GM21526 (cell line): ENCODE results near the gene FAM171A1.
"Not testable (repeated sequence)": the region's sequence is repeated elsewhere in the genome, so short reads cannot be mapped to it uniquely, and the experiment has no call there.

Experiments
- ATAC-seq: cut with Tn5 transposase; IDR thresholded peaks from one replicate; pipeline ENCODE4 v1.9.1; 2021; ENCODE audit warnings: moderate library complexity; ENCODE audit not compliant: unreplicated experiment, low FRiP score

The FAM171A1 gene

DNA sequence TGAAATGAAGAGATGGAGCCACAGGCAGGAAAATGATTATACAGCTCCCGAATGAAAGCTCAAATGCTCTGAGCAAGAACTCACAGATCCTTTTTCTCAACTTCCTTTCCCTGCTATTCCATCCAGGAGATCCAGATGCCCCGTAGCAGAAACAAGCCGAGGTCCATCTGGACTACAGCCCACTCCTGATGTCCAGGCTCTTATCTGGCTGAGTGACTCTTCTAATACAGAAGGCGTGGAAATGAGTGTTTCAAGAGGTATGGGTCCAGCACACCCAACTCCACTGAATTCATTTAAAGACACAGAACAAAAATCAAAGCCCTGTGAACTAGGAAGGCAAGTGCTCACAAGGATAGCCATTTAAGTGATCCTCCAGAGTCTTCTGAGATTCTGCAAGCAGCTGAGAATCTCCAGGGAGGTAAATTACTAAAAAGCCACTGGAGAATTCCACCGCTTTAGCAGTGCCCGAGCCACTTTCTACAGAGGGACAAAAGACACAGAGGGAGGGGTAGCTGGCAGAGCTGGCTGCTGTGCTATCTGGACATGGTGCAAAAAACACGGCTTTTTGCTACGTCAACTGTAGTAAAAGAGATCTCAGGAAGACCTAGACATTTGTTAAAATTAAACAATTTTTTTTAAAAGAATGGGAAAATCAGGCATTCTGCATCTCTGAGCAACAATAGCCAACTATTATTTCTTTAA is 24.5 kb downstream of the FAM171A1 start:
- no peak for ATAC-seq

DNA sequence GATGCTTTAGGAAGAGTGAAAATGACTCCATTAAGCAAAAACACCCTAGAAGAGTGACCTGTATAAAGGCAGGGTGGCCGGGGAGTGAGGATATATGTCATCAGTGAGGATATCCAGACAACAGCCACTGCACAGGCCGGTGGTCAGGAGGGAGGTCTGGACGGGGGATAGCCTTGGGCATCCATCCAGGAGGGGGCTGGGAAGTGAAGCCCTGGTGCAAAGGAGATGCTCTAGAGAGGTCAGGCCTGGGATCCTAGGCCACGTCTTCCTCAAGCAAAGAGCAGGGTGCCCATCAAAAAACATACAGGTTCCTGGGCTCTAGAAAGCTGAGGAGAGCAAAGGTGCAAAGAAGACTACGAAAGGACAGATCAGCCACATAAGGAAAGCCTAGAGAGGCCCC is 25.6 kb downstream of the FAM171A1 start:
- ATAC-seq = no peak

DNA sequence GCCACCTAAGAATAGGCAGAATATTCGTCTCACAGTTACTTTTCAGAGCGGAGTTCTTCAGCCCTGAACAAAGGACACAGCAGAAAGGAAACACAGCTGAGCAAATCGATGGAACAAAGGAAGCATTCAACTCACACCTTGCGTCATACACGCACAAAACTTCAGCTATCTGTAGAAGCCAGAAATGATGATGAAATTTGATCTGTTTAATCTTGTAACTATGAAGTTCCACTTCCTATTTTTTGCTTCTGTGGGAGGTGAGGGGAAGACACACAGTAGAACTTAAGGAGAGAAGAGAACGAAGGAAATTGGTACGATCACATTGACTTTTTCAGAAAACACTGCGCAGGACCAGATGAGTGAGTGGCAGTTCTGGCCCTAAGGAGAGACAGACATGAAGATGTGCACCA is 26.2 kb downstream of the FAM171A1 start:
- no peak for ATAC-seq

DNA sequence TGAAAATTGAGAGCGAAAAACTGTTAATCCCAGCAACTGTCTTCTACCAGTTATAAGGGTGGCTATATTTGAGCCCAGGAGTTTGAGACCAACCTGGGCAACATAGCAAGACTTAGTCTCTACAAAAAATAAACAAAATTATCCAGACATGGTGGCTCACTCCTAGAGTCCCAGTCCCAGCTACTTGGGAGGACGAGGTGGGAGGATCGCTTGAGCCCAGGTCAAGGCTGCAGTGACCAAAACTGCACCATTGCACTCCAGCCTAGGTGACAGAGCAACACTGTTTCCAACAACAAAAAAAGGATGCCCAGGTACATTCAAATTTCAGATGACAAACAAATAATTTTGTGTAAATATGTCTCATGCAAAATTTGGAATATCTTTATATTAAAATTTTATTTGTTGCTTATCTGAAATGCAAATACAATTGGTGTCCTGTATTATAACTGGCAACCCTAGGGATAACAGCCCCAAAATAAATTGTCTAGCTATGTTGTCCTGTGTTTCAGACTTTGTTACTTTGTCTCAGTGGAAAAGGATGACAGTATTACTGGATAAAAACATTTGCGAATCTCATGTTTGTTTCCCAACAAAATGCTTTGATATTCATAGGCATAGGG is 26.7 kb downstream of the FAM171A1 start:
- no peak for ATAC-seq

DNA sequence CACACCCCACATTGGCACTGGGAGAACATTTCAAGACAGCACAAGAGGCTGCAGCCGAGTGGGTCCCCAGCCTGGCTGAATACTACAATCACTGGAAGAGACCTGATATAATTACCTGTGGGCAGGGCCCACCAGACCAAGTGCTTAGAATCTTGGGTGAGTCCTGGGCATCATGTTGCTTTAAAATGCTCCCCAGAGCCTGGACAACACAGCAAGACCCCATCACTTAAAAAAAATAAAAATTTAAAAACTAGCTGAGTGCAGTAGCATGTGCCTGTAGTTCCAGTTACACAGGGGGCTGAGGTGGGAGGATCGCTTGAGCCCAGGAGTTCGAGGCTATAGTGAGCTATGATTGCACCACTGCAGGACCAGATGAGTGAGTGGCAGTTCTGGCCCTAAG is 28.1 kb downstream of the FAM171A1 start:
- ATAC-seq = no peak

DNA sequence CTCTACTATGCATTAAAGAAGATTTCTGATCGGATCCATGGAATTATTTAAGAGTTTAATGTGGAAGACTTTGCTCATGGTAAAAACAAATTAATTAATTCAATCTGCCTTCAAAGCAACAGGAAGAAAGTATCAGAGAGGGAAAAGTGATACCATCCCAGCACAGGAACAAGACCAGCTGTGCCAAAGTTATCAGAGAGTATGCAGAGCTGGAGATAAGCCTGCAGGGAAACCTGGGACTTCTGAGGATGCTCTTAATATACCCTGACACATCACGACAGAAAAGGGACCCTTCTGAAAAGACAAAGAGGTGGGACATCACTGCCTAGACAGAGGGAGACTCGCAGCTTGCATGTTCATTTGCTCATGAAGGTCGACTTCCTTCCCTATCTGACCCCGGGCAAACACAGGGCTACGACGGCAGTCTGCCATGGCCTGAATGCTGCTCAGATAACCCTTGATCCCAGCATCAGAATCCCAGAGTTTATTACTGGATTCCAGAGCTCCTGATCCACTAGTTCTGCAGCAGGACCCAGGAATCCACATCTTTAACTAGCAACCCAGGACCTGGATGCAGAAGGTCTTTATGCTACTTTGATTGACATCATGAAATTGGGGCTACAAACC is 29.5 kb downstream of the FAM171A1 start:
- ATAC-seq = no peak

DNA sequence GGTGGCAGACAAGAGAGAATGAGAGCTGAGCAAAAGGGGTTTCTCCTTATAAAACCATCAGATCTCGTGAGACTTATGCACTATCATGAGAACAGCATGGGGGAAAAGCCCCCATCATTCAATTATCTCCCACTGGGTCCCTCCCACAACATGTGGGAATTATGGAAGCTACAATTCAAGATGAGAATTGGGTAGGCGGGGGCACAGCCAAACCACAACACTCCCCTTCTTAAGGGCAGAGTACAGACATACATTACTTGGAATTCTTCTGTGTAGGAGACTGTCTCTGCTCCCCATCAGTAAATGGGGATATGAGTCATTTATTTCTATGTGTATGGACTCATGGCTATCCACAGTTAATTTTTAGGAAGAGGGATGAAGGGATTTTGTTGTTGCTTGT is 31.2 kb downstream of the FAM171A1 start:
- no peak for ATAC-seq

DNA sequence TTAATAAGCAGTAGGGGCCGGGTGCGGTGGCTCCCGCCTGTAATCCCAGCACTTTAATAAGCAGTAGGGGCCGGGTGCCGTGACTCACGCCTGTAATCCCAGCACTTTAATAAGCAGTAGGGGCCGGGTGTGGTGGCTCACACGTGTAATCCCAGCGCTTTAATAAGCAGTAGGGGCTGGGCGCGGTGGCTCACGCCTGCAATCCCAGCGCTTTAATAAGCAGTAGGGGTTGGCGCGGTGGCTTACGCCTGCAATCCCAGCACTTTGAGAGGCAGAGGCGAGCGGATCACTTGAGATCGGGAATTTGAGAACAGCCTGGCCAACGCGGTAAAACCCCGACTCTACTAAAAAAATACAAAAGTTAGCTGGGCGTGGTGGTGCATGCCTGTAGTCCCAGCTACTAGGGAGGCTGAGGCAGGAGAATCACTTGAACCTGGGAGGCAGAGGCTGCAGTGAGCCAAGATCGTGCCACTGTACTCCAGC is 33.6 kb downstream of the FAM171A1 start:
- ATAC-seq = not testable (repeated sequence)

DNA sequence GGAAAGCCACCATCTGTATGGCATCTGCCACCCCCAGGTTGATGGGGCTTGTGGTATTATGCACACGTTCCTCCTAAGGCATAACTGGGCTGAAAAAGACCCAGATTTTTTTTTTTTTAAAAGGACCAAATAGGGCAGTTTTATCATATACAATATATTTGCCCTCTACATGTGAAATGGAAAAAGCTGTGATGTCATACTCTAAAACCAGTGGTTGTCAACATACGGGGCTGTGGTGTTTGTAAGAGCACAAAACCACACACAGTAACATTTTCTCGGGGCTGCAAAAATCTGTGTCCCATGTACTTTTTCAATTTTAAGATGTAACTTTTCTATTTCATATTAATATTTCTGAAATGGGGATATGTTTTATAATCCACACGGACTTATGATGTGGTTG is 34.9 kb downstream of the FAM171A1 start:
- no peak for ATAC-seq

DNA sequence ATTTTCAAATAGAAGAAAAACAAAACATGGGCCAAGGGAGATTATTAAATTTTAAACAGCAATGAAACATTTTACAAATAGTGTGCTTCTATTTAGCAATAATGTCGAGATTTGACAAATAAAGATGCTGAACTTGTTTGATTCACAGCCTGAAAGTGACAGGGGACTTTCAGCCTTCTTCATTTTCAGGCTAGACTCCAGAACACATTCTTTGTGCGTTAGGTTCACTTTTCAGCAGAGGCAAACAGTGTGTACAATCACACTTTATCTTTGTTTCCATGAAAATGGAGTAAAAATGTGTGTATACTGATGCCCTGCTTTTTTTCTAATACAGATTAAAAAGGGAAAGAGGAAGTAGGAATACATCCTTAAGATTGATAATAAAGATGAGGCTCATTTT is 35.6 kb downstream of the FAM171A1 start:
- no peak for ATAC-seq

DNA sequence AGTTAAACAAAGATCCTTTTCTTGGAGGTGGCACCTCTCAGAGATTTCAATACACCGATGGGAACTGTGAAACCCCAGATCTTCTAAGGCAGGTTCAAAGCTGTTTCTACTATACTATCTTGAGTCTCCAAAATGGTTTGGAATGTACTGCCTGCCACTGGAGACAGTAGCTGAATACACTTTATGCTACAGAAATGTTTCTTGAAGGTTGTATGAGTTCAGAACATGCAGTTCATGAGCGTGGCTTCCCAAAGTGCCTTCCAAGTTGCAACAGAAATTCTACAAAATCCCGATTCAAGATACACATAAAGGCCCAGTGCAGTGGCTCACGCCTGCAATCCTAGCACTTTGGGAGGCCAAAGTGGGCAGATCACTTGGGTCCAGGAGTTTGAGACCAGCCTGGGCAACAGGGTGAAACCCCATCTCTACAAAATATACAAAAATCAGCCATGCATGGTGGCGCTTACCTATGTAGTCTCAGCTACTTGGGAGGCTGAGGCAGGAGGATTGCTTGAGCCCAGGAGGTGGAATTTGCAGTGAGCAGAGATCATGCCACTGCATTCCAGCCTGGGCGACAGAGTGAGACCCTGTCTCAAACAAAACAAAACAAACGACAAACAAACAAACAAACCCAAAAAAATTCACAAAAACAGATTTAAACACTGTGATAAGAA is 36.3 kb downstream of the FAM171A1 start:
- ATAC-seq = no peak

DNA sequence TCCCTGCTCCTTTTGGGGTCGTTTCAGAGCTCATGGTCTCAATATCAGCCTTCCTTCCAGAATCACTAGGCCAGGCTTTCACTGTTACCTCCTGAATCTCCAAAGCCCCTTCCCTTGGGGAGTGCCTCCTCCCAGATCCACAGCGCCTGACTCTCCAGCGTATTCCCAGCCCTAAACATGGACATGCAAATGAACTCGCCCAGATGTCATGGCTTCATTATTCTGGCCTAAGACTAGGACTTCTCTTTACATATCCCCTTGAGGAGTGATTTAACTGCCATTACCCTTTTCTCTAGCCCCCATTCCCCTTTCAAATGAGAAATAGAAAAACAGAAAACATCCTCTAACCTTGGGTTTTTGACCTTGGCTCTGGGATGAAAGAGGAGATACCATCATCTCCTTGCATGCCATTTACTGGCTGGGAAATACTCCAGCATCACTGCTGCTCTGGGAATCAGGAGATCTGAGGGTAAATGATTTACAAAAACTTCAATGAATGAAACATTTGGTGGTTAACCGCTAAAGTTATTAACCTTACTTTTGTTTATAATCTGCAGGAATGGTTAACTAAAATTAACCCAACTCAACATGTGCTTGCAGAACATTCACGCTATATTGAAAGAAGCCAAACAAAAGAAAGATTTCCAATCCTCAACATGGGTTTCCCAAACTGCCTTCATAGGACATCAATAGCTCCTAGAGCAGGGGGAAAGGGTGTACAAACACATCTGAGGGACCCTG is 37.0 kb downstream of the FAM171A1 start:
- ATAC-seq = no peak

DNA sequence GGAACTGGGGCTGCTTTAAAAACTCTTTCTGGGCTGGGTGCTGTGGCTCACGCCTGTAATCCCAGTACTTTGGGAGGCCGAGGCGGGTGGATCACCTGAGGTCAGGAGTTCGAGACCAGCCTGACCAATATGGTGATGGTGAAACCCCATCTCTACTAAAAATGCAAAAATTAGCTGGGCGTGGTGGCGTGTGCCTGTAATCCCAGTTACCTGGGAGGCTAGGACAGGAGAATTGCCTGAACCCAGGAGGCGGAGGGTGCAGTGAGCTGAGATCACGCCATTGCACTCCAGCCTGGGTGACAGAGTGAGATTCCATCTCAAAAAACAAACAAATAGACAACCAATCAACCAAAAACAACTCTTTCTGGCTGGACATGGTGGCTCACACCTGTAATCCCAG is 37.9 kb downstream of the FAM171A1 start:
- not testable (repeated sequence) for ATAC-seq

DNA sequence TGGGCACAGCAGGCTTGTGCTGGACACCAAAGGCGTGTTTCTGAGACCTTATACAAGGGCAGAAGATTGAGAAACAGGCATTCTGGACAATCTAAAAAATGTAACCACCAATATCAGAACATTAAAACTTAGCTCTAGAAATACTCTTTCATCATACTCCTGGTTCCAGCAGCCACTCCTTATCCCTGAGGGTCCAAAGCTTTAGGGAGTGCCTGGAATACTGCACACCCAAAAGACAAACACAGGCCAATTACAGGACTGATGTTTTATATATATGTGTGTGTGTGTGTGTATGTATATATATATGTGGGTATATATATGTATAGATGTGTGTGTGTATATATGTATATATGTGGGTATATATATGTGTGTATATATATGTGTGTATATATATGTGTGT is 39.6 kb downstream of the FAM171A1 start:
- no peak for ATAC-seq

DNA sequence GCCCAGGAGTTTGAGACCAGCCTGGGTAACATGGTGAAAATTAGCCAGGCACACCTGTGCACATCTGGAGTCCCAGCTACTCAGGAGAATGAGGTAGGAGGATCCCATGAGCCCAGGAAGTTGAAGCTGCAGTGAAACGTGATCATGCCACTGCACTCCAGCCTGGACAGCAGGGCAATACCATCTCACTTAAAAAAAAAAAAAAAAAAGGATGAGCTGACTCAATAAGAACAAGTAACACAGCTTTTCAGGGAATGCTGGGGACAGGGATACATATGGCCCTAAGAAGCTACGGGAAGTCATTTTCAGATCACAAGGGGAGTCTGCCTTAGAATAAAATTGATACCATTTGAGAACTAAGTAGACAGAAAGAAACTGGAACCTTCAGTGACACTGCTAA is 41.7 kb downstream of the FAM171A1 start:
- ATAC-seq = no peak

DNA sequence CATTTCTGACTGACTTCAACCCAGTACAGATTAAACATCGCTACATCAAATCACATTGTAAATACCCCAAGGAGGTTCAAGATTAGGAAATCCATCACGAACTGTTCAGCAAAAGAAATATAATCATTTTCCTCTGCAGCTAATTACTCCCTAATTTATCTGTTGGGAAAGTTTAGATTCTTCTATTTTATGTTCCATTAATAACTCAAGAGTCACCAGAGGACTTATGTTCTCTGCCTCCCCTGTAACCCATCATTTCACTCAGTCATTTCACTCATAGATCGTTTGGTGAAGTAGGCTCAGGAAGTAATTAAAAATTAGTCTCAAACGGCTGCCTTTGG is 45.2 kb downstream of the FAM171A1 start:
- no peak for ATAC-seq

DNA sequence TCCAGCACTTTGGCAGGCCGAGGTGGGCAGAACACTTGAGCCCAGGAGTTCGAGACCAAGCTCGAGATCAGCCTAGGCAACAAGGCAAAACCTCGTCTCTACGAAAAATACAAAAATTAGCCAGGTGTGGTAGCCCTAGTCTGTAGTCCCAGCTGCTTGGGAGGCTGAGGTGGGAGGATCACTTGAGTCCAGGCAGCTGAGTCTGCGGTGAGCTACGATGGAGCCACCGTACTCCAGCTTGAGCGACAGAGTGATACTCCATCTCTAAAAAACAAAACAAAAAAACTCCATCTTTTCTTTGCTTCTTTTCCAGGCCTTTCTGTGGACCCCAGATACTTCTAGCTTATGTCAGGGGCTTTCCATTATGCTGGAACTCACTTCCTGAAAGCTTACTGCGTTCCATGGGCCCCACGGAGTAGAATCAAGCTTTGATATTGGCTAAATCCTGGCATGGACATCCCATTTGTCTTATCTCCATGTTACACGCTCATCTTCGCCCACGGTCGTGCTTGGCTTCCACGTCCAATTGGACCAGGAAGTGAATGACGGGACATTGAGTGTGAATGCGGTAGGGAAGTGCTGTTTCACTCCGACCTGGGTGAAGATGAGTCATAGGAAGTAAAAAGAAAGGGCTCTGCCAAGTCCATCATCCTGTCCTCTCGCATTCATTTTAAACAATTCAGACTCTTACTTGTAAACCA is 45.7 kb downstream of the FAM171A1 start:
- ATAC-seq = no peak

DNA sequence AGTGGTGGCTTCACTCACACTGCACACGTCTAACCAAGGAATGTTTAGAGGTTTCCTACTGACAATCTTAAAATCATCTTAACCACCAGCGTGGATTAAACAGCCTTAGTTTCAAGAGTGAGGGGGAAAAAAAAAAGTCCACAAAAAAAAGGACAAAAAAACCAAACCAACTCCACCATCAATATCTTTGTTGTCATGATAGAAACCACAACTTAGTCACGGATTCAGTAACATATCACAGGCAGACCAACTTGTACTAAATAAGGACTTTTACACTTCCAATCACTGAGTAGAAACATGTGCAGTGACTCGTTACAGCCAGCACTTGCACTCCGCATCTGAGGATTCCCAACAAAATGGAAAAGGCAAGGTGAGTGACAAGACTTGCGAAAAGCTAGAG is 46.5 kb downstream of the FAM171A1 start:
- ATAC-seq = no peak

DNA sequence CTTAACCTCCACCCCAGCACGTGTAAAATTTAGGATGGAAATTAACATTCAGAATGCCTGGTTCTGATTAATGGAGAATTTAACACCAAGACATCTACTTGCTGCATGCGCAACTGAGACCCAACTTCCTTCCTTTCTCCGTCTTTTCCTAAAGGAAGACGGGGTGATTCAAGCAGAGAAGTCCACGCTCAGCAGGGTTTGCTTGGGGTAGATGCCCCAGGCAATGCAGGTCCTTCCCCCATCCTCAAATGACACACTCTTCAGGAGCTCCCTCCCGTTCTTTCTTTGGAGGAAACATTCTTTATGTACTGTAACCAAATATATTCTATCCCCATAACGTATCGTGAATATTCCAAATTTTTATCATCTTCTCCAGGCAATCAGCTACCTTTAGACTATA is 47.0 kb downstream of the FAM171A1 start:
- ATAC-seq = no peak

DNA sequence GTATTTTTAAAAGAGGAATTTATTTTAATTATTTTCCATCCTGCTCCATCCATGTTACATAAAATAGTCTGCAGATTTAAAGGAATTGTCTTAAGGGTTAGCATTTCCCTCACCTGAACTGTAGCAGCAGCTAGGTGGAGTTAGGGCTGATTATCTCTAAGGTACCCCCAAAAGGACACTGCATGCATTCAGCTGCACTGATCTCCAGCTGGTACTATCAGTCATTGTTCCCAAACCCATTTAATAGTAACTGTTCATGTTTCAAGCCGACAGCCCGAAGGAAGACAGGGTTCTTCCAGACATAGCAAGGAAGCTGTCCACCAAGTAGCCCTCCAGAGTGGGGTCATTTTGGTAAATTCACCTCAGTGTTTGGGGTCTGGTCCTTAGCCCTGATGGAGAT is 48.7 kb downstream of the FAM171A1 start:
- no peak for ATAC-seq
